ENCODE results near the gene ANKRD29. TPM values are rescaled to one million over a fixed set of nuclear protein-coding genes. Genes with fewer than 3 reads are reported as not detected.

The ANKRD29 gene
- total RNA-seq, 1 donor from 2014 or later: not detected

DNA sequence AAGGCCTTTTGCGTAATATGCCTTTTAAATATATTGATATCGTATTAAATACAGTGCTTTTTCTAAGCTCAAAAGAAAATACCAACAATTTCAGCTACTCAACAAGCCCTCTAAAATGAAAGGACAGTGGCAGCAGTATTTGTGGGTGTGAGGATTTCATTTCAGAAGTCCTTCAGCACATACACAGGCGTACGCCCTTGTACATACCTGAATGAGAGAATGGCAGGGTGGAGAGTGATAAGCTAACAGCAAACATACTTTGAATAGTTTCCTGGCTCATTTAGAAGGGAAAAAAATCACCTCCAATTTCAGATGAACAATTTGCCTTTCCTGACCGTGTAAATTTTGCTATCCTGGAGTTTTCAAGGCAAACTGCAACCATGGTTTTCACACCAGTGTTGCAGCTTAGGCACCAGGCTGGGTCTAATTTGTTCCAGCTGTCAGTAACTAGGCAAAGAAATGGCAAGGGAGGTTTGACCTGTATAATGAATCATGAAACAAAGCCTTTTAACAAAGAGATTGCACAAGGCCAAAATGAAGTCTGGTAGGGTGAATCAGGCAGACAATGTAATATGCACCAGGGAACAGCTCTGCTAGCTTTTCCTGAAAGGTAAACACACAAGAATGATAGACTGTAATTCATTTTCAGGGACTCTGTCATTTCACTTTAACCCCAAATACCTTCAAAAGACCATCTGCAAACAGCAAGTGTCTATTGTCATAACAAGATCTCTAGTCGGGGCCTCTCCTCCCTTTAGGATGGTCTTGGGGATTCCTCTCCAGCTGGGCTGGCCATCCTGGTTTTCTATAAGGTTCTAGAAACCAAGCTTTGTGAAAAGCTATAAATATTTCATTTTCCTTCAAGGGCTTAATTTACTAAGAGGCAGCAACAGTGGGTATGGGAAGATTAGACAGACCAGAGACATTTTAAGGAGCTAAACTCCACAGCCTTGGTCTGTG lies 11.5 kb downstream of the ANKRD29 start:
- H3K27ac Mint-ChIP-seq: no peak overlapping the region
- H3K27me3 Mint-ChIP-seq: peaks cover 22% of the 10 kb centered on the region
- no peak overlapping the region for H3K4me3 Mint-ChIP-seq
- ChIA-PET POLR2A (no interaction called here), CTCF (no interaction called here)
- TF ChIP-seq, protein P1, sequence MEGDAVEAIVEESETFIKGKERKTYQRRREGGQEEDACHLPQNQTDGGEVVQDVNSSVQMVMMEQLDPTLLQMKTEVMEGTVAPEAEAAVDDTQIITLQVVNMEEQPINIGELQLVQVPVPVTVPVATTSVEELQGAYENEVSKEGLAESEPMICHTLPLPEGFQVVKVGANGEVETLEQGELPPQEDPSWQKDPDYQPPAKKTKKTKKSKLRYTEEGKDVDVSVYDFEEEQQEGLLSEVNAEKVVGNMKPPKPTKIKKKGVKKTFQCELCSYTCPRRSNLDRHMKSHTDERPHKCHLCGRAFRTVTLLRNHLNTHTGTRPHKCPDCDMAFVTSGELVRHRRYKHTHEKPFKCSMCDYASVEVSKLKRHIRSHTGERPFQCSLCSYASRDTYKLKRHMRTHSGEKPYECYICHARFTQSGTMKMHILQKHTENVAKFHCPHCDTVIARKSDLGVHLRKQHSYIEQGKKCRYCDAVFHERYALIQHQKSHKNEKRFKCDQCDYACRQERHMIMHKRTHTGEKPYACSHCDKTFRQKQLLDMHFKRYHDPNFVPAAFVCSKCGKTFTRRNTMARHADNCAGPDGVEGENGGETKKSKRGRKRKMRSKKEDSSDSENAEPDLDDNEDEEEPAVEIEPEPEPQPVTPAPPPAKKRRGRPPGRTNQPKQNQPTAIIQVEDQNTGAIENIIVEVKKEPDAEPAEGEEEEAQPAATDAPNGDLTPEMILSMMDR (IDR thresholded peaks at IDR 0.05): no peak
- DNase-seq: no peak
- H3K4me1 Mint-ChIP-seq: no peaks in the 10 kb centered on the region
- intact Hi-C loops (cut with micrococcal nuclease): no loop called here
- no peaks in the 10 kb centered on the region for H3K36me3 Mint-ChIP-seq (ENCODE audit: low read depth)
- no peak for ATAC-seq (ENCODE audit: low read depth)
- no peaks in the 10 kb centered on the region for H3K9me3 Mint-ChIP-seq

DNA sequence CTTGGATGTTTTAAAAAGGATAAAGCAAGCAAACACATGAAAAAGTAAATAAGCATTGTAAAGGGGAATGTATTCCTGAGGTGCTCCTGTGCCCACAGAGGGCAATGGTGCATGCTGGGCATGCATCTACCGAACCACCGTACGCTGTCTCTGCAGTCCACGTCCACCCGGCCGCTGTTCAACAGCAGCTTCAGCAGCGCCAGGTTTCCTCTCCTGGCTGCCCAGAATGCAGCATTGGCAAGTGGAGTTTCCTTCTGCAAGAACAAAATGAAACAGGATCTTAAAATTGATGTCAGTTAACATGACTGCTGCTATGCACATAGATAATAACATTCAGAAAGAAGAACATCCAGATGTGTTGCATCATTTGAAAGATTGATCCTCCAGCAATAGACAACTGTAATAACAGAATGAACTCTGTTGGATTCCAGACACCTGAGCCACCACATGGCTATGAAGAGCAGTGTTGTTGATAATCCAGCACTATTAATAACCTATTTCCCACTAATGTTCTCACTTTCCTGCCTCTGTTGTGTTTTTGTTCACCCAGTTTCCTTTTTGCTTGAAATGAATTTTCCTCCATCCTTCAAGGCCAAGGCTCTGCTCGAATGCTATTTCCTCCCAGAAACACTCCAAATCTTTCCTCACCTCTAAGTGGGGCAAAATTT lies 13.6 kb downstream of the ANKRD29 start:
- ATAC-seq (ENCODE audit: low read depth) (no peak), DNase-seq (no peak)
- no peaks in the 10 kb centered on the region for H3K4me1 Mint-ChIP-seq

DNA sequence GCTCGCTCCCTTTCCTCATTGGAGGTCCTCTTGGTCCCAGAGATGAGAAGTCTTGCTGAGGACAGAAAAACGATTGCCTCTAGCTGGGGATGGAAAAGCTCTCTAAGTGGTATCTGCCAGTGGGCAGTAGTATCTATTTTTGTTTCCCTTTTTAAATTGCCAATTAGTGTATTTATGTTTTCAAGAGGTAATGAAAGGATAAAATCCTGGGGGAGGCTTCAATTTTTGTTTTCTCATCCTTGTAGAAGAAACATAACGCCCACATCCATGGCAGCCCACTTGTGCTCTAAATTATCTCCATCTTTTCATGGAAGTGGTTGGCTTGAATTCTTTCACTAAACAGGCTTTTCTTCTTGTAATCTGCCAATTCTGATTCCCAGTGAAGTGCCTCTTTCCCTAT lies 14.3 kb downstream of the ANKRD29 start:
- peaks cover 23% of the 10 kb centered on the region for H3K27me3 Mint-ChIP-seq
- H3K4me1 Mint-ChIP-seq: no peaks in the 10 kb centered on the region
- CTCF ChIA-PET: no interaction called here
- no peak for ATAC-seq (ENCODE audit: low read depth)
- TF ChIP-seq, protein P1 (IDR thresholded peaks at IDR 0.05): no peak
- POLR2A ChIA-PET: no interaction called here
- no peak for DNase-seq
- no peak overlapping the region for H3K27ac Mint-ChIP-seq
- intact Hi-C loops (cut with micrococcal nuclease): no loop called here
- no peaks in the 10 kb centered on the region for H3K36me3 Mint-ChIP-seq (ENCODE audit: low read depth)
- H3K4me3 Mint-ChIP-seq: no peak overlapping the region
- no peaks in the 10 kb centered on the region for H3K9me3 Mint-ChIP-seq

More for the DNA sequence above, 13.6 kb downstream of the ANKRD29 start:
- Mint-ChIP-seq H3K27ac (no peak overlapping the region), H3K4me3 (no peak overlapping the region), H3K9me3 (no peaks in the 10 kb centered on the region), H3K27me3 (peaks cover 23% of the 10 kb centered on the region), H3K36me3 (ENCODE audit: low read depth) (no peaks in the 10 kb centered on the region)
- TF ChIP-seq, protein P1 (IDR thresholded peaks at IDR 0.05): no peak
- intact Hi-C loops (cut with micrococcal nuclease): no loop called here
- ChIA-PET CTCF (no interaction called here), POLR2A (no interaction called here)

DNA sequence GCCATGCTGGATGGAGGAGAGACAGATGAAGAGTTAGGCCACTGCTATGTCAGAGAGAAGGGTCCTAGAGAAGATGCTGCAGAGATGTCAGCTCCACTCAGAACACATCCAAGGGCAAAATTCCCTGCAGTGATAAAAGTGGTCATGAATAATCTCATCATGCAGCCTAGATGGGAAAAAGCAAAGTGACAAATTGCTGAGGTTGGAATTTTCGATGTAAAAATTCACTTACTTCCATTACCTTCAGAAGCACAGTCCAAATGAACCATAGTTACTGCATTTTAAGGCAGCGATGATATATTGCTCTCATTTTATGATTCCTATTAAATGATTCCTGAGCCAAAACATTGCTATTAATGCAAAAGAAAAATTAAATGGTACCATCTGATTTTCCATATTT lies 16.4 kb downstream of the ANKRD29 start:
- TF ChIP-seq, protein P1 (IDR thresholded peaks at IDR 0.05): no peak
- POLR2A ChIA-PET: no interaction called here
- H3K4me3 Mint-ChIP-seq: no peak overlapping the region
- CTCF ChIA-PET: no interaction called here
- no peaks in the 10 kb centered on the region for H3K4me1 Mint-ChIP-seq
- H3K27ac Mint-ChIP-seq: no peak overlapping the region
- peaks cover 4% of the 10 kb centered on the region for H3K9me3 Mint-ChIP-seq
- ATAC-seq (ENCODE audit: low read depth) (no peak), DNase-seq (no peak)
- H3K36me3 Mint-ChIP-seq (ENCODE audit: low read depth): no peaks in the 10 kb centered on the region
- H3K27me3 Mint-ChIP-seq: peaks cover 18% of the 10 kb centered on the region
- intact Hi-C loops (cut with micrococcal nuclease): no loop called here

DNA sequence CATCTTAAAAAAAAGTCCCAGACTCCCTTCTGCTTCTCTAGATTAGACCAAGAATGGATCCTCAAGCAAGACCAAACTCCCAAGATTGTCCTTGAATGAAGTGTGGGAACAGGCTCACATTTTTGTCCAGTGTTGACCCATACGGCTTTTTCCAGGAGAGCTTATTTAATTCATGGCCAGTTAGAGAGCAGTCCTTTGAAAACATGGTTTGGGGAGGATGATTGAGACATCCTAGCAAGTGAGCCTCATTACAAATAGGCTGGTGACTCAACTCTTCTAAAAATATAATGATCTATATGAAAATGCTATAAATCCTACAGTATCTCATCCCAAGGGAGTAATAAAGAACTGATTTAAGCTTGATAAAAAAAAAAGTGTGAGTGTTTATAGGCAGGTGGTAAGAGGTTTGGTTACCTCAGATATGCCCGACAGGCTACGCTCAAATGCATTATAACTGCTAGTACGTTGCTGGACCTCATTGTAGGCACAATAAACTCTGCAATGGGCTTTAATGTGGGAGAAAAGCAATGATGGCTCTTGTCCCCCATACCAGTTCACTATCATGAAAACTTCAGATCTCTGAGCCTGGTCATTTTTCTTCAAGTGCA lies 17.0 kb downstream of the ANKRD29 start:
- Mint-ChIP-seq H3K27me3 (peaks cover 18% of the 10 kb centered on the region), H3K27ac (no peak overlapping the region), H3K4me1 (no peaks in the 10 kb centered on the region), H3K4me3 (no peak overlapping the region), H3K9me3 (peaks cover 4% of the 10 kb centered on the region), H3K36me3 (ENCODE audit: low read depth) (no peaks in the 10 kb centered on the region)
- ATAC-seq (ENCODE audit: low read depth) (no peak), DNase-seq (no peak)
- ChIA-PET CTCF (no interaction called here), POLR2A (no interaction called here)
- intact Hi-C loops (cut with micrococcal nuclease): no loop called here
- TF ChIP-seq, protein P1 (IDR thresholded peaks at IDR 0.05): no peak

Measured in activated B cell treated with CpG ODN at 0.5 μM for 24 hours (primary cell).